Measurements from ENCODE around the gene RCL1.

DNA sequence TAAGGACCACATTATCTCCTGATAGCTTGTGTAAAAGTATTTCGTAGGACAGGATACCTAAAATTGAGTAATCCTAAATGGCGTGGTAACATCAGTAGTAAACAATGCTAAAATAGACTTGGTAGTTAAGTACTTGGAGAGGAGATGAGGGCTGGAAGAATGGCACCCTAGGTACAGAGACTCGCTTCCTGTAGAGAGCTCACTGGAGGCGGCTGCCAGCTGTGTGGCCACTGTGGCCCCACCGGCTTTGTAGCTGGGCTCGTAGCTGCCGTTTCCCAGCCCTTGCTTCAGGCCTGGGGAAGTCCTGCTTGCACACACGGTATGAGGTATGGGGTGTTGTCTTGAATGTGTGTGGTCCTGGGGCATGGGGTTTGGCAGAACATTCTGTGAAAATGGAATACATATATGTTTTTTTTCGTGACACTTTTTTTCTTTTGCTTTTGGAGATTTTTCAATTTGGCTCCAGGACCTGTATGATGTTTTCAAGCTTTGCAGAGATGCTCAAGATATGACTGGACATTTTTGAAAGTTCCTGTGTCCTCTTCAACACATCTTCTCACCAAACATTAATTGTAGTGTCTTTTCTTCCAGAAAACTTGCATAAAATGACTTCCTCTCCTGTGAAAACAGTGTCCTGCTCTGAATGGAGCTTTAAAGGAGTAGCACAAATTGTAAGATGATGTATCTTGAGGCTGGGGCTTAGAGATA lies 58.0 kb downstream of the RCL1 start:
- TF ChIP-seq RFX5 (IDR thresholded peaks at IDR 0.05) (no peak), HOXA7 (CRISPR knock-in tag; IDR thresholded peaks at IDR 0.05) (no peak), BHLHE40 (IDR thresholded peaks at IDR 0.05; ENCODE audit: low read depth, low read length) (no peak), FOSB (CRISPR knock-in tag; IDR thresholded peaks at IDR 0.05) (no peak)
- TF ChIP-seq, protein P1, sequence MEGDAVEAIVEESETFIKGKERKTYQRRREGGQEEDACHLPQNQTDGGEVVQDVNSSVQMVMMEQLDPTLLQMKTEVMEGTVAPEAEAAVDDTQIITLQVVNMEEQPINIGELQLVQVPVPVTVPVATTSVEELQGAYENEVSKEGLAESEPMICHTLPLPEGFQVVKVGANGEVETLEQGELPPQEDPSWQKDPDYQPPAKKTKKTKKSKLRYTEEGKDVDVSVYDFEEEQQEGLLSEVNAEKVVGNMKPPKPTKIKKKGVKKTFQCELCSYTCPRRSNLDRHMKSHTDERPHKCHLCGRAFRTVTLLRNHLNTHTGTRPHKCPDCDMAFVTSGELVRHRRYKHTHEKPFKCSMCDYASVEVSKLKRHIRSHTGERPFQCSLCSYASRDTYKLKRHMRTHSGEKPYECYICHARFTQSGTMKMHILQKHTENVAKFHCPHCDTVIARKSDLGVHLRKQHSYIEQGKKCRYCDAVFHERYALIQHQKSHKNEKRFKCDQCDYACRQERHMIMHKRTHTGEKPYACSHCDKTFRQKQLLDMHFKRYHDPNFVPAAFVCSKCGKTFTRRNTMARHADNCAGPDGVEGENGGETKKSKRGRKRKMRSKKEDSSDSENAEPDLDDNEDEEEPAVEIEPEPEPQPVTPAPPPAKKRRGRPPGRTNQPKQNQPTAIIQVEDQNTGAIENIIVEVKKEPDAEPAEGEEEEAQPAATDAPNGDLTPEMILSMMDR (IDR thresholded peaks at IDR 0.05) = no peak
- TF ChIP-seq, protein P2, sequence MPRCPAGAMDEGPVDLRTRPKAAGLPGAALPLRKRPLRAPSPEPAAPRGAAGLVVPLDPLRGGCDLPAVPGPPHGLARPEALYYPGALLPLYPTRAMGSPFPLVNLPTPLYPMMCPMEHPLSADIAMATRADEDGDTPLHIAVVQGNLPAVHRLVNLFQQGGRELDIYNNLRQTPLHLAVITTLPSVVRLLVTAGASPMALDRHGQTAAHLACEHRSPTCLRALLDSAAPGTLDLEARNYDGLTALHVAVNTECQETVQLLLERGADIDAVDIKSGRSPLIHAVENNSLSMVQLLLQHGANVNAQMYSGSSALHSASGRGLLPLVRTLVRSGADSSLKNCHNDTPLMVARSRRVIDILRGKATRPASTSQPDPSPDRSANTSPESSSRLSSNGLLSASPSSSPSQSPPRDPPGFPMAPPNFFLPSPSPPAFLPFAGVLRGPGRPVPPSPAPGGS (IDR thresholded peaks at IDR 0.05) = no peak
